ENCODE measurements around the gene SPATA17. TPM values are rescaled to one million over a fixed set of nuclear protein-coding genes. Genes with fewer than 3 reads are reported as not detected.
A peak's percentile ranks its signal among the peaks of the same experiment; 100 is the strongest.

The SPATA17 gene
- total and polyA plus RNA-seq, 2 experiments from 2014 or later, result 1.2 to 3.5 TPM

DNA sequence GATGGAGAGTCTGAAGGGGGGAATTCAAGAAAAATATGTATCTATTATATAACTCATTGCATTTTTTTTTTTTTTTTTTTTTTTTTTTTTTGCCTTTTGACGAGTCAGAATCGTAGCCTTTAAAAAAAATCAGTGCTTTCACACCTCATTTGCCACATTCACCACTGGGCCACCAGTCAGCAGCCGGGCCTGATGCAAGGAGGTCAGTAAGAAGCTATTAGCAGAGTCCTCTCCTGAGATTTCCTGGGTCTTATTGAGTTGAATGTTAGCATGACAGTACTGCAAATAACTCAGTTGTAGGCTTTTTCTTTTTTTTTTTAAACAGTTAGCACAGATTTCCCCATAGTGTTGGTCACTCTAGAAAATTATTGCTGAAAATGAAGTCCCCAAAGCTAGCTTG is 139.8 kb downstream of the SPATA17 start:
- H3K4me2 ChIP-seq, result no peak overlapping the region
- DNase-seq (ENCODE audit: low spot score), result peak; percentile 41

More for the DNA sequence above, 139.8 kb downstream of the SPATA17 start:
- Histone ChIP-seq H4K20me1 (replicated peaks; ENCODE audit: insufficient read depth) (no peaks in the 10 kb centered on the region), H3K4me3 (no peak overlapping the region), H3F3A (replicated peaks; ENCODE audit: low read depth) (no peaks in the 10 kb centered on the region), H3K79me2 (replicated peaks; ENCODE audit: insufficient read depth) (no peaks in the 10 kb centered on the region), H3K36me3 (ENCODE audit: insufficient read depth) (no peaks in the 10 kb centered on the region), H3K27ac (ENCODE audit: low read depth) (no peak overlapping the region), H3K27me3 (ENCODE audit: insufficient read depth) (no peaks in the 10 kb centered on the region), H2AFZ (no peak overlapping the region), H3K9me2 (ENCODE audit: insufficient read depth) (no peaks in the 10 kb centered on the region), H3K4me1 (ENCODE audit: insufficient read depth) (no peaks in the 10 kb centered on the region)
- no peaks in the 10 kb centered on the region for H3K27me3 Mint-ChIP-seq (ENCODE audit: insufficient read depth, low read depth, poor library complexity)
- H3K4me3 Mint-ChIP-seq, result no peak overlapping the region
- peak; percentile 46 for ATAC-seq
- no peaks in the 10 kb centered on the region for H3K36me3 Mint-ChIP-seq (ENCODE audit: low read depth)
- H3K4me1 Mint-ChIP-seq, result peaks cover 3% of the 10 kb centered on the region; the same call in 1 of the 3 replicates
- no peak overlapping the region; the same call in 1 of the 2 replicates for H3K27ac Mint-ChIP-seq
- TF ChIP-seq NANOG (IDR thresholded peaks at IDR 0.05; ENCODE audit: borderline replicate concordance), result no peak
- TF ChIP-seq ZNF331 (CRISPR knock-in tag; IDR thresholded peaks at IDR 0.05; ENCODE audit: low read depth), result no peak
- TF ChIP-seq, protein P1, sequence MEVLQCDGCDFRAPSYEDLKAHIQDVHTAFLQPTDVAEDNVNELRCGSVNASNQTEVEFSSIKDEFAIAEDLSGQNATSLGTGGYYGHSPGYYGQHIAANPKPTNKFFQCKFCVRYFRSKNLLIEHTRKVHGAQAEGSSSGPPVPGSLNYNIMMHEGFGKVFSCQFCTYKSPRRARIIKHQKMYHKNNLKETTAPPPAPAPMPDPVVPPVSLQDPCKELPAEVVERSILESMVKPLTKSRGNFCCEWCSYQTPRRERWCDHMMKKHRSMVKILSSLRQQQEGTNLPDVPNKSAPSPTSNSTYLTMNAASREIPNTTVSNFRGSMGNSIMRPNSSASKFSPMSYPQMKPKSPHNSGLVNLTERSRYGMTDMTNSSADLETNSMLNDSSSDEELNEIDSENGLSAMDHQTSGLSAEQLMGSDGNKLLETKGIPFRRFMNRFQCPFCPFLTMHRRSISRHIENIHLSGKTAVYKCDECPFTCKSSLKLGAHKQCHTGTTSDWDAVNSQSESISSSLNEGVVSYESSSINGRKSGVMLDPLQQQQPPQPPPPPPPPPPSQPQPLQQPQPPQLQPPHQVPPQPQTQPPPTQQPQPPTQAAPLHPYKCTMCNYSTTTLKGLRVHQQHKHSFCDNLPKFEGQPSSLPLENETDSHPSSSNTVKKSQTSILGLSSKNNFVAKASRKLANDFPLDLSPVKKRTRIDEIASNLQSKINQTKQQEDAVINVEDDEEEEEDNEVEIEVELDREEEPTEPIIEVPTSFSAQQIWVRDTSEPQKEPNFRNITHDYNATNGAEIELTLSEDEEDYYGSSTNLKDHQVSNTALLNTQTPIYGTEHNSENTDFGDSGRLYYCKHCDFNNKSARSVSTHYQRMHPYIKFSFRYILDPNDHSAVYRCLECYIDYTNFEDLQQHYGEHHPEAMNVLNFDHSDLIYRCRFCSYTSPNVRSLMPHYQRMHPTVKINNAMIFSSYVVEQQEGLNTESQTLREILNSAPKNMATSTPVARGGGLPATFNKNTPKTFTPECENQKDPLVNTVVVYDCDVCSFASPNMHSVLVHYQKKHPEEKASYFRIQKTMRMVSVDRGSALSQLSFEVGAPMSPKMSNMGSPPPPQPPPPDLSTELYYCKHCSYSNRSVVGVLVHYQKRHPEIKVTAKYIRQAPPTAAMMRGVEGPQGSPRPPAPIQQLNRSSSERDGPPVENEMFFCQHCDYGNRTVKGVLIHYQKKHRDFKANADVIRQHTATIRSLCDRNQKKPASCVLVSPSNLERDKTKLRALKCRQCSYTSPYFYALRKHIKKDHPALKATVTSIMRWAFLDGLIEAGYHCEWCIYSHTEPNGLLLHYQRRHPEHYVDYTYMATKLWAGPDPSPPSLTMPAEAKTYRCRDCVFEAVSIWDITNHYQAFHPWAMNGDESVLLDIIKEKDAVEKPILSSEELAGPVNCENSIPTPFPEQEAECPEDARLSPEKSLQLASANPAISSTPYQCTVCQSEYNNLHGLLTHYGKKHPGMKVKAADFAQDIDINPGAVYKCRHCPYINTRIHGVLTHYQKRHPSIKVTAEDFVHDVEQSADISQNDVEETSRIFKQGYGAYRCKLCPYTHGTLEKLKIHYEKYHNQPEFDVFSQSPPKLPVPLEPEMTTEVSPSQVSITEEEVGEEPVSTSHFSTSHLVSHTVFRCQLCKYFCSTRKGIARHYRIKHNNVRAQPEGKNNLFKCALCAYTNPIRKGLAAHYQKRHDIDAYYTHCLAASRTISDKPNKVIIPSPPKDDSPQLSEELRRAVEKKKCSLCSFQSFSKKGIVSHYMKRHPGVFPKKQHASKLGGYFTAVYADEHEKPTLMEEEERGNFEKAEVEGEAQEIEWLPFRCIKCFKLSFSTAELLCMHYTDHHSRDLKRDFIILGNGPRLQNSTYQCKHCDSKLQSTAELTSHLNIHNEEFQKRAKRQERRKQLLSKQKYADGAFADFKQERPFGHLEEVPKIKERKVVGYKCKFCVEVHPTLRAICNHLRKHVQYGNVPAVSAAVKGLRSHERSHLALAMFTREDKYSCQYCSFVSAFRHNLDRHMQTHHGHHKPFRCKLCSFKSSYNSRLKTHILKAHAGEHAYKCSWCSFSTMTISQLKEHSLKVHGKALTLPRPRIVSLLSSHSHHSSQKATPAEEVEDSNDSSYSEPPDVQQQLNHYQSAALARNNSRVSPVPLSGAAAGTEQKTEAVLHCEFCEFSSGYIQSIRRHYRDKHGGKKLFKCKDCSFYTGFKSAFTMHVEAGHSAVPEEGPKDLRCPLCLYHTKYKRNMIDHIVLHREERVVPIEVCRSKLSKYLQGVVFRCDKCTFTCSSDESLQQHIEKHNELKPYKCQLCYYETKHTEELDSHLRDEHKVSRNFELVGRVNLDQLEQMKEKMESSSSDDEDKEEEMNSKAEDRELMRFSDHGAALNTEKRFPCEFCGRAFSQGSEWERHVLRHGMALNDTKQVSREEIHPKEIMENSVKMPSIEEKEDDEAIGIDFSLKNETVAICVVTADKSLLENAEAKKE (CRISPR knock-in tag; IDR thresholded peaks at IDR 0.05), result no peak
- TF ChIP-seq, protein P2, sequence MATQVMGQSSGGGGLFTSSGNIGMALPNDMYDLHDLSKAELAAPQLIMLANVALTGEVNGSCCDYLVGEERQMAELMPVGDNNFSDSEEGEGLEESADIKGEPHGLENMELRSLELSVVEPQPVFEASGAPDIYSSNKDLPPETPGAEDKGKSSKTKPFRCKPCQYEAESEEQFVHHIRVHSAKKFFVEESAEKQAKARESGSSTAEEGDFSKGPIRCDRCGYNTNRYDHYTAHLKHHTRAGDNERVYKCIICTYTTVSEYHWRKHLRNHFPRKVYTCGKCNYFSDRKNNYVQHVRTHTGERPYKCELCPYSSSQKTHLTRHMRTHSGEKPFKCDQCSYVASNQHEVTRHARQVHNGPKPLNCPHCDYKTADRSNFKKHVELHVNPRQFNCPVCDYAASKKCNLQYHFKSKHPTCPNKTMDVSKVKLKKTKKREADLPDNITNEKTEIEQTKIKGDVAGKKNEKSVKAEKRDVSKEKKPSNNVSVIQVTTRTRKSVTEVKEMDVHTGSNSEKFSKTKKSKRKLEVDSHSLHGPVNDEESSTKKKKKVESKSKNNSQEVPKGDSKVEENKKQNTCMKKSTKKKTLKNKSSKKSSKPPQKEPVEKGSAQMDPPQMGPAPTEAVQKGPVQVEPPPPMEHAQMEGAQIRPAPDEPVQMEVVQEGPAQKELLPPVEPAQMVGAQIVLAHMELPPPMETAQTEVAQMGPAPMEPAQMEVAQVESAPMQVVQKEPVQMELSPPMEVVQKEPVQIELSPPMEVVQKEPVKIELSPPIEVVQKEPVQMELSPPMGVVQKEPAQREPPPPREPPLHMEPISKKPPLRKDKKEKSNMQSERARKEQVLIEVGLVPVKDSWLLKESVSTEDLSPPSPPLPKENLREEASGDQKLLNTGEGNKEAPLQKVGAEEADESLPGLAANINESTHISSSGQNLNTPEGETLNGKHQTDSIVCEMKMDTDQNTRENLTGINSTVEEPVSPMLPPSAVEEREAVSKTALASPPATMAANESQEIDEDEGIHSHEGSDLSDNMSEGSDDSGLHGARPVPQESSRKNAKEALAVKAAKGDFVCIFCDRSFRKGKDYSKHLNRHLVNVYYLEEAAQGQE (IDR thresholded peaks at IDR 0.05; ENCODE audit: unreplicated experiment), result no peak
- TF ChIP-seq, protein P3, sequence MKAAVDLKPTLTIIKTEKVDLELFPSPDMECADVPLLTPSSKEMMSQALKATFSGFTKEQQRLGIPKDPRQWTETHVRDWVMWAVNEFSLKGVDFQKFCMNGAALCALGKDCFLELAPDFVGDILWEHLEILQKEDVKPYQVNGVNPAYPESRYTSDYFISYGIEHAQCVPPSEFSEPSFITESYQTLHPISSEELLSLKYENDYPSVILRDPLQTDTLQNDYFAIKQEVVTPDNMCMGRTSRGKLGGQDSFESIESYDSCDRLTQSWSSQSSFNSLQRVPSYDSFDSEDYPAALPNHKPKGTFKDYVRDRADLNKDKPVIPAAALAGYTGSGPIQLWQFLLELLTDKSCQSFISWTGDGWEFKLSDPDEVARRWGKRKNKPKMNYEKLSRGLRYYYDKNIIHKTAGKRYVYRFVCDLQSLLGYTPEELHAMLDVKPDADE (IDR thresholded peaks at IDR 0.05), result no peak
- no peak for TF ChIP-seq STAT1 (IDR thresholded peaks at IDR 0.05; ENCODE audit: unreplicated experiment)
- TF ChIP-seq JUNB (IDR thresholded peaks at IDR 0.05; ENCODE audit: unreplicated experiment), result no peak
- no peak for TF ChIP-seq CREB1 (CRISPR knock-in tag; IDR thresholded peaks at IDR 0.05; ENCODE audit: low read depth)
- TF ChIP-seq EZH2 (IDR thresholded peaks at IDR 0.05; ENCODE audit: low read depth, unreplicated experiment), result no peak
- TF ChIP-seq ZNF114 (CRISPR knock-in tag; IDR thresholded peaks at IDR 0.05), result no peak
- no peak for TF ChIP-seq EZH2phosphoT487 (IDR thresholded peaks at IDR 0.05; ENCODE audit: unreplicated experiment)
- no peak for TF ChIP-seq POLR2AphosphoS5 (IDR thresholded peaks at IDR 0.05; ENCODE audit: low read depth)
- TF ChIP-seq CTCF (conservative IDR thresholded peaks at IDR 0.05; ENCODE audit: low read depth in 2 of 2), result no peak
- H3K9me3 Mint-ChIP-seq, result no peaks in the 10 kb centered on the region
